HG02943 (cell line): ENCODE data around the gene PON1.

Source experiments
- ATAC-seq: cut with Tn5 transposase; IDR thresholded peaks from one replicate; pipeline ENCODE4 v1.9.1; 2021; ENCODE audit warnings: mild to moderate bottlenecking, low read depth, moderate library complexity; ENCODE audit not compliant: unreplicated experiment

PON1 gene

GRCh38 chr7:95324431-95324830, at the start of gene PON1:
Gene PON1 (minus strand): TSS chr7:95324532. CDS start chr7:95324475, 57 bp downstream.
- ATAC-seq: peak; percentile 62

- no peak for ATAC-seq
Measured at GRCh38 chr7:95373323-95373722, 49.0 kb upstream of the PON1 start.

GRCh38 chr7:95368235-95368634, 43.9 kb upstream of the PON1 start:
- no peak for ATAC-seq

GRCh38 chr7:95367606-95368005, 43.3 kb upstream of the PON1 start:
- ATAC-seq: no peak

GRCh38 chr7:95365151-95365550, 40.8 kb upstream of the PON1 start:
- ATAC-seq: no peak

- no peak for ATAC-seq
Measured at GRCh38 chr7:95357623-95358022, 33.3 kb upstream of the PON1 start.

- no peak for ATAC-seq
Measured at GRCh38 chr7:95342642-95343307, 18.4 kb upstream of the PON1 start.

- ATAC-seq: no peak
Measured at GRCh38 chr7:95342029-95342428, 17.7 kb upstream of the PON1 start.

- no peak for ATAC-seq
Measured at GRCh38 chr7:95340491-95340890, 16.2 kb upstream of the PON1 start.

GRCh38 chr7:95338832-95339231, 14.5 kb upstream of the PON1 start:
- ATAC-seq: no peak

- ATAC-seq: no peak
Measured at GRCh38 chr7:95335093-95335492, 10.8 kb upstream of the PON1 start.

- ATAC-seq: no peak
Measured at GRCh38 chr7:95334447-95334846, 10.1 kb upstream of the PON1 start.

GRCh38 chr7:95330961-95331337, 6.6 kb upstream of the PON1 start:
- peak; percentile 26 for ATAC-seq

GRCh38 chr7:95330204-95330960, 6.0 kb upstream of the PON1 start:
- peak; percentile 93 for ATAC-seq

- no peak for ATAC-seq
Measured at GRCh38 chr7:95327356-95327755, 3.0 kb upstream of the PON1 start.

- no peak for ATAC-seq
Measured at GRCh38 chr7:95323410-95324129, 762 bp downstream of the PON1 start.

GRCh38 chr7:95322854-95323253, 1.5 kb downstream of the PON1 start:
- no peak for ATAC-seq

GRCh38 chr7:95322396-95322795, 1.9 kb downstream of the PON1 start:
- ATAC-seq: no peak

- no peak for ATAC-seq
Measured at GRCh38 chr7:95321720-95322119, 2.6 kb downstream of the PON1 start.

GRCh38 chr7:95320651-95321050, 3.7 kb downstream of the PON1 start:
- no peak for ATAC-seq

GRCh38 chr7:95319570-95319969, 4.8 kb downstream of the PON1 start:
- no peak for ATAC-seq
